ENCODE results near the gene MEG3. TPM values are rescaled to one million over a fixed set of nuclear protein-coding genes. Genes with fewer than 3 reads are reported as not detected.
A peak's percentile ranks its signal among the peaks of the same experiment; 100 is the strongest.

The MEG3 gene
- total and polyA plus RNA-seq, 9 of the 15 experiments (the other 6 are each of a cell fraction or from before 2014, with no cell fraction given): 0.10 to 5.3 (median 1.0) TPM; not detected in 1

DNA sequence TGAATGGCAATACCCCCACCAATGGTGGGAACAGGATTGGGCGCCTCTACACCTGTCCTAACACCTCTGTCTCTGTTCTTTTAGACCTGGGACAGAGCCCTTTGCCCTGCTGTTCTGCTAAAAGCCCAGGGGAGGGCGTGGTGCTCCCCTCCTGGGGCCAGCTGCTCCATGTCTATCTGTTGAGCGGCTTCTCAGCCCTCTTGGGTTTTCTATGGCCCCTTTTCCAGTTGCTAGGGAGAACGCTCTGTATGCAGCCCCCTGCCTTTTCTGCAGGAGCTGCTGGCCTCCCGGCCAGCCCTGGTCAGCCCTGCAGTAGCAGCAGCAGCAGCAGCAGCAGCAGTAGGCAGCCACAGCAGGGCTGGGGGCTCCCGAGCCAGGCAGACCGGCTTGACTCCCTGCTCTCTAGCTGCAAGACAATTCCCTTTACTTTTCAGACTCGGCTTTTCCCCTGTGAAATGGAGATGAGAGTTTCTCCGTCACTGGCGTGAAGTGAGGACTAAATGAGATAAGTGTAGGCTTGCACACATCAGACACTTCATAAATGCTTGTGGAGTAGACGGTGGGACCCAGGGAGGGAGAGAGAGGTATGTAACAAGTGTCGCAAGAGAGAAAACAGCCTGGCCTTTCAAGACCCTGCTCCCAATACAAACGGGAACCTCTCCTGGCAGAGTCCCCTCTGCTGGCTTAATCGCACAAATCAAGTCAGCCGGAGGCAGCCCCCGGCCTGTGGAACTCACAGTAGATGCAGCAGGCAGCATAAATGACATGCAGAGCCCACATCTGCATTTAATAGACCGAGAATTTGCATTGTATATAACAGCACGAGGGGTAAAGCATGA lies 76.6 kb downstream of the MEG3 start:
- H3K4me2 ChIP-seq (ENCODE audit: insufficient read depth, low read length): no peak overlapping the region
- FAIRE-seq: no peak
- WGBS (ENCODE audit: insufficient coverage, low coverage, missing lambda C conversion rate): 24% methylated on average over 17 of the region's 18 CpGs
- no peak overlapping the region for H3K27ac ChIP-seq (ENCODE audit: extremely low read depth, low read depth, low read length)
- H3K27me3 ChIP-seq (ENCODE audit: control insufficient read depth in 2 of 2, insufficient read depth in 2 of 2, low read length in 2 of 2): peaks cover 0 to 12% of the 10 kb centered on the region in 2 experiments; a peak in 1 of 5 replicates
- H3K9me3 ChIP-seq (replicated peaks; ENCODE audit: control insufficient read depth, insufficient read depth, low read depth, low read length): no peaks in the 10 kb centered on the region
- BruUV-seq (replicated peaks): no TSS peak
- H3K4me3 ChIP-seq: no peak overlapping the region
- POLR2A ChIA-PET: interaction anchor here (0.7 kb wide), 1 partner anchor 106 kb away, joined by 3 read pairs; no protein-coding TSS in a partner anchor
- H4K20me1 ChIP-seq (replicated peaks; ENCODE audit: control insufficient read depth, insufficient read depth, low read length): no peaks in the 10 kb centered on the region
- no peaks in the 10 kb centered on the region for H3K36me3 ChIP-seq (ENCODE audit: control insufficient read depth, insufficient read depth, low read length)
- peak; percentile 72 for ATAC-seq
- intact Hi-C loops (cut with micrococcal nuclease) (loop anchor here (5.0 to 10.0 kb wide), 4 partner anchors 182 to 725 kb away; no protein-coding TSS in a partner anchor), in situ Hi-C loops (cut with MboI) (loop anchor here (25.0 kb wide), 1 partner anchor 735 kb away; no protein-coding TSS in a partner anchor)
- peaks cover 13 to 38% of the 10 kb centered on the region in 2 experiments for H3K4me1 ChIP-seq (replicated peaks in 1 of 2; ENCODE audit: control insufficient read depth in 2 of 2, insufficient read depth in 2 of 2, low read length in 2 of 2)
- H3K9ac ChIP-seq (ENCODE audit: insufficient read depth in 1 of 2, low read depth in 2 of 2, low read length in 2 of 2): peak overlapping the region in 1 of 2 experiments; percentile 26; a peak in 1 of 4 replicates
- no peaks in the 10 kb centered on the region for H3K79me2 ChIP-seq (ENCODE audit: control insufficient read depth, insufficient read depth, low read length)
- H3K9me1 ChIP-seq (ENCODE audit: control insufficient read depth, insufficient read depth, low read length): no peaks in the 10 kb centered on the region
- CTCF ChIA-PET (ENCODE audit: low intra/inter-chr PET ratio): interaction anchor here (0.6 to 2.8 kb wide), 2 partner anchors 51 to 518 kb away, joined by 3 to 14 read pairs; no protein-coding TSS in a partner anchor
- H2AFZ ChIP-seq (ENCODE audit: low read depth, low read length): no peak overlapping the region
- peak; percentile 36 to 44 (median 41) for DNase-seq (ENCODE audit: extremely low read depth in 1 of 4, low spot score in 3 of 4)
- TF ChIP-seq, protein P1, sequence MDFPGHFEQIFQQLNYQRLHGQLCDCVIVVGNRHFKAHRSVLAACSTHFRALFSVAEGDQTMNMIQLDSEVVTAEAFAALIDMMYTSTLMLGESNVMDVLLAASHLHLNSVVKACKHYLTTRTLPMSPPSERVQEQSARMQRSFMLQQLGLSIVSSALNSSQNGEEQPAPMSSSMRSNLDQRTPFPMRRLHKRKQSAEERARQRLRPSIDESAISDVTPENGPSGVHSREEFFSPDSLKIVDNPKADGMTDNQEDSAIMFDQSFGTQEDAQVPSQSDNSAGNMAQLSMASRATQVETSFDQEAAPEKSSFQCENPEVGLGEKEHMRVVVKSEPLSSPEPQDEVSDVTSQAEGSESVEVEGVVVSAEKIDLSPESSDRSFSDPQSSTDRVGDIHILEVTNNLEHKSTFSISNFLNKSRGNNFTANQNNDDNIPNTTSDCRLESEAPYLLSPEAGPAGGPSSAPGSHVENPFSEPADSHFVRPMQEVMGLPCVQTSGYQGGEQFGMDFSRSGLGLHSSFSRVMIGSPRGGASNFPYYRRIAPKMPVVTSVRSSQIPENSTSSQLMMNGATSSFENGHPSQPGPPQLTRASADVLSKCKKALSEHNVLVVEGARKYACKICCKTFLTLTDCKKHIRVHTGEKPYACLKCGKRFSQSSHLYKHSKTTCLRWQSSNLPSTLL (IDR thresholded peaks at IDR 0.05): no peak
- TF ChIP-seq RBM17 (IDR thresholded peaks at IDR 0.05; ENCODE audit: borderline replicate concordance, low read depth, low read length): no peak
- TF ChIP-seq, protein P2, sequence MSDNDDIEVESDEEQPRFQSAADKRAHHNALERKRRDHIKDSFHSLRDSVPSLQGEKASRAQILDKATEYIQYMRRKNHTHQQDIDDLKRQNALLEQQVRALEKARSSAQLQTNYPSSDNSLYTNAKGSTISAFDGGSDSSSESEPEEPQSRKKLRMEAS (CRISPR knock-in tag; IDR thresholded peaks at IDR 0.05): no peak
- TF ChIP-seq ZNF696 (CRISPR knock-in tag; conservative IDR thresholded peaks at IDR 0.05): no peak
- TF ChIP-seq RAD21 (CRISPR knock-in tag; conservative IDR thresholded peaks at IDR 0.05 in 1 of 2, IDR thresholded peaks at IDR 0.05 in 1 of 2): peak in 1 of 2 experiments; percentile 48; a peak in 3 of 4 replicates
- no peak for TF ChIP-seq ZNF124 (CRISPR knock-in tag; IDR thresholded peaks at IDR 0.05)
- no peak for TF ChIP-seq KAT2B (IDR thresholded peaks at IDR 0.05; ENCODE audit: low read depth, low read length)
- TF ChIP-seq, protein P3, sequence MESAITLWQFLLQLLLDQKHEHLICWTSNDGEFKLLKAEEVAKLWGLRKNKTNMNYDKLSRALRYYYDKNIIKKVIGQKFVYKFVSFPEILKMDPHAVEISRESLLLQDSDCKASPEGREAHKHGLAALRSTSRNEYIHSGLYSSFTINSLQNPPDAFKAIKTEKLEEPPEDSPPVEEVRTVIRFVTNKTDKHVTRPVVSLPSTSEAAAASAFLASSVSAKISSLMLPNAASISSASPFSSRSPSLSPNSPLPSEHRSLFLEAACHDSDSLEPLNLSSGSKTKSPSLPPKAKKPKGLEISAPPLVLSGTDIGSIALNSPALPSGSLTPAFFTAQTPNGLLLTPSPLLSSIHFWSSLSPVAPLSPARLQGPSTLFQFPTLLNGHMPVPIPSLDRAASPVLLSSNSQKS (CRISPR knock-in tag; IDR thresholded peaks at IDR 0.05): no peak
- TF ChIP-seq KDM4B (IDR thresholded peaks at IDR 0.05; ENCODE audit: borderline replicate concordance in 2 of 2, low read depth in 1 of 2): no peak
- TF ChIP-seq, protein P4, sequence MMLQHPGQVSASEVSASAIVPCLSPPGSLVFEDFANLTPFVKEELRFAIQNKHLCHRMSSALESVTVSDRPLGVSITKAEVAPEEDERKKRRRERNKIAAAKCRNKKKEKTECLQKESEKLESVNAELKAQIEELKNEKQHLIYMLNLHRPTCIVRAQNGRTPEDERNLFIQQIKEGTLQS (IDR thresholded peaks at IDR 0.05): no peak
- TF ChIP-seq, protein P4 (CRISPR knock-in tag; conservative IDR thresholded peaks at IDR 0.05): no peak
- TF ChIP-seq DPF2 (IDR thresholded peaks at IDR 0.05): no peak
- TF ChIP-seq PYGO2 (tag; IDR thresholded peaks at IDR 0.05): no peak
- no peak for TF ChIP-seq NCOA2 (IDR thresholded peaks at IDR 0.05; ENCODE audit: partially characterized antibody in 2 of 2)
- TF ChIP-seq SMC3 (conservative IDR thresholded peaks at IDR 0.05; ENCODE audit: insufficient read depth, low read depth, low read length): peak; percentile 27; the same call in 1 of the 2 replicates
- TF ChIP-seq HDAC3 (IDR thresholded peaks at IDR 0.05; ENCODE audit: borderline replicate concordance, partially characterized antibody): no peak

Data from K562 (cell line).